Activated naive CD4-positive, alpha-beta T cell treated with anti-CD3 and anti-CD28 coated beads, Interleukin-2, amount 10 ng/mL, durations not matched to agents 7 days and 5 days (primary cell): ENCODE data around the gene FRAS1.

ENCODE experiments used
- CTCF ChIA-PET: fragments of 350-600 bp; sonication (Branson Sonifier 250); formaldehyde crosslinking; loops from one replicate; lab custom pipeline; 2021; ENCODE audit warnings: antibody characterized with exemption; lab: Charles Lee
- DNase-seq: peaks from one replicate; pipeline ENCODE4 v3.0.0-alpha.2; 2020
- H3K27ac Mint-ChIP-seq: one replicate; pipeline ENCODE4 v1.8.0; 2021; ENCODE audit warnings: mild to moderate bottlenecking, moderate library complexity, mixed read lengths
- H3K27me3 Mint-ChIP-seq: one replicate; pipeline ENCODE4 v1.8.0; 2021; ENCODE audit warnings: mild to moderate bottlenecking, mixed read lengths
- H3K36me3 Mint-ChIP-seq: one replicate; pipeline ENCODE4 v1.8.0; 2021; ENCODE audit warnings: mixed read lengths
- H3K4me1 Mint-ChIP-seq: one replicate; pipeline ENCODE4 v1.8.0; 2021; ENCODE audit warnings: mixed read lengths
- H3K4me3 Mint-ChIP-seq: one replicate; pipeline ENCODE4 v1.8.0; 2021; ENCODE audit warnings: mild to moderate bottlenecking, moderate library complexity, mixed read lengths
- H3K9me3 Mint-ChIP-seq: one replicate; pipeline ENCODE4 v1.8.0; 2021; ENCODE audit warnings: mixed read lengths

FRAS1 gene

GRCh38 chr4:78033861-78034260 lies 23.3 kb upstream of the FRAS1 start:
- no peak for DNase-seq
- Mint-ChIP-seq H3K4me3 (no peak overlapping the region), H3K27me3 (peaks cover 12% of the 10 kb centered on the region), H3K9me3 (no peaks in the 10 kb centered on the region), H3K4me1 (no peaks in the 10 kb centered on the region), H3K36me3 (no peaks in the 10 kb centered on the region), H3K27ac (no peak overlapping the region)
- CTCF ChIA-PET: no interaction called here

GRCh38 chr4:78038704-78039103 lies 18.4 kb upstream of the FRAS1 start:
- Mint-ChIP-seq H3K4me1 (no peaks in the 10 kb centered on the region), H3K36me3 (no peaks in the 10 kb centered on the region), H3K4me3 (no peak overlapping the region), H3K27ac (no peak overlapping the region), H3K9me3 (no peaks in the 10 kb centered on the region), H3K27me3 (peaks cover 12% of the 10 kb centered on the region)
- DNase-seq: no peak
- CTCF ChIA-PET: no interaction called here

GRCh38 chr4:78039678-78040077 lies 17.4 kb upstream of the FRAS1 start:
- no peaks in the 10 kb centered on the region for H3K36me3 Mint-ChIP-seq
- H3K4me1 Mint-ChIP-seq: no peaks in the 10 kb centered on the region
- no peak overlapping the region for H3K4me3 Mint-ChIP-seq
- H3K27me3 Mint-ChIP-seq: peaks cover 14% of the 10 kb centered on the region
- H3K27ac Mint-ChIP-seq: no peak overlapping the region
- no peaks in the 10 kb centered on the region for H3K9me3 Mint-ChIP-seq
- no peak for DNase-seq
- CTCF ChIA-PET: interaction anchor here (0.9 kb wide), 1 partner anchor 20 kb away, joined by 3 read pairs; no protein-coding TSS in a partner anchor

- Mint-ChIP-seq H3K27ac (no peak overlapping the region), H3K4me3 (no peak overlapping the region), H3K9me3 (no peaks in the 10 kb centered on the region), H3K36me3 (no peaks in the 10 kb centered on the region), H3K4me1 (no peaks in the 10 kb centered on the region), H3K27me3 (peaks cover 6% of the 10 kb centered on the region)
- no peak for DNase-seq
- CTCF ChIA-PET: no interaction called here
Measured at GRCh38 chr4:78040431-78040830, 16.7 kb upstream of the FRAS1 start.

- Mint-ChIP-seq H3K27ac (no peak overlapping the region), H3K27me3 (peaks cover 5% of the 10 kb centered on the region), H3K4me3 (no peak overlapping the region), H3K4me1 (no peaks in the 10 kb centered on the region), H3K36me3 (no peaks in the 10 kb centered on the region), H3K9me3 (no peaks in the 10 kb centered on the region)
- CTCF ChIA-PET: interaction anchor here (2.2 kb wide), 1 partner anchor 12 kb away, joined by 4 read pairs; no protein-coding TSS in a partner anchor
- DNase-seq: no peak
Measured at GRCh38 chr4:78047366-78047765, 9.8 kb upstream of the FRAS1 start.

GRCh38 chr4:78056265-78057129 lies 626 bp upstream of the FRAS1 start:
- Mint-ChIP-seq H3K27ac (no peak overlapping the region), H3K9me3 (no peaks in the 10 kb centered on the region), H3K27me3 (peaks cover 66% of the 10 kb centered on the region), H3K4me1 (peaks cover 30% of the 10 kb centered on the region), H3K36me3 (peaks cover 1% of the 10 kb centered on the region), H3K4me3 (peak overlapping the region; percentile 74)
- DNase-seq: peak; percentile 56
- CTCF ChIA-PET: interaction anchor here (0.8 kb wide), 1 partner anchor 201 kb away, joined by 3 read pairs; no protein-coding TSS in a partner anchor

GRCh38 chr4:78057600-78058550 lies 752 bp downstream of the FRAS1 start:
- Mint-ChIP-seq H3K4me1 (peaks cover 30% of the 10 kb centered on the region), H3K36me3 (peaks cover 1% of the 10 kb centered on the region), H3K27ac (peak overlapping the region; percentile 57), H3K9me3 (no peaks in the 10 kb centered on the region), H3K27me3 (peaks cover 69% of the 10 kb centered on the region), H3K4me3 (peak overlapping the region; percentile 74)
- CTCF ChIA-PET: interaction anchor here (0.8 to 1.5 kb wide), 2 partner anchors 203 to 360 kb away, joined by 3 read pairs; no protein-coding TSS in a partner anchor
- DNase-seq: peak; percentile 46

GRCh38 chr4:78058591-78059523 lies 1.7 kb downstream of the FRAS1 start:
- peaks cover 30% of the 10 kb centered on the region for H3K4me1 Mint-ChIP-seq
- H3K9me3 Mint-ChIP-seq: no peaks in the 10 kb centered on the region
- peaks cover 1% of the 10 kb centered on the region for H3K36me3 Mint-ChIP-seq
- peak overlapping the region; percentile 74 for H3K4me3 Mint-ChIP-seq
- no peak for DNase-seq
- H3K27ac Mint-ChIP-seq: no peak overlapping the region
- H3K27me3 Mint-ChIP-seq: peaks cover 69% of the 10 kb centered on the region
- CTCF ChIA-PET: interaction anchor here (0.7 to 2.5 kb wide), 16 partner anchors 8 to 808 kb away, joined by 3 to 7 read pairs (median 4); no protein-coding TSS in a partner anchor

- no peaks in the 10 kb centered on the region for H3K9me3 Mint-ChIP-seq
- peaks cover 68% of the 10 kb centered on the region for H3K27me3 Mint-ChIP-seq
- H3K4me1 Mint-ChIP-seq: peaks cover 30% of the 10 kb centered on the region
- DNase-seq: peak; percentile 38
- H3K27ac Mint-ChIP-seq: no peak overlapping the region
- H3K36me3 Mint-ChIP-seq: peaks cover 1% of the 10 kb centered on the region
- CTCF ChIA-PET: interaction anchor here (0.7 to 2.5 kb wide), 16 partner anchors 9 to 807 kb away, joined by 3 to 7 read pairs (median 4); no protein-coding TSS in a partner anchor
- H3K4me3 Mint-ChIP-seq: peak overlapping the region; percentile 56
Measured at GRCh38 chr4:78059524-78059889, 2.4 kb downstream of the FRAS1 start.

GRCh38 chr4:78059938-78060337 lies 2.8 kb downstream of the FRAS1 start:
- H3K9me3 Mint-ChIP-seq: no peaks in the 10 kb centered on the region
- CTCF ChIA-PET: interaction anchor here (0.7 to 2.5 kb wide), 17 partner anchors 9 to 807 kb away, joined by 3 to 7 read pairs (median 3); no protein-coding TSS in a partner anchor
- no peak overlapping the region for H3K4me3 Mint-ChIP-seq
- H3K27ac Mint-ChIP-seq: no peak overlapping the region
- peaks cover 64% of the 10 kb centered on the region for H3K27me3 Mint-ChIP-seq
- no peak for DNase-seq
- H3K36me3 Mint-ChIP-seq: peaks cover 1% of the 10 kb centered on the region
- peaks cover 30% of the 10 kb centered on the region for H3K4me1 Mint-ChIP-seq

GRCh38 chr4:78061939-78062570 lies 4.9 kb downstream of the FRAS1 start:
- Mint-ChIP-seq H3K27me3 (peaks cover 43% of the 10 kb centered on the region), H3K9me3 (no peaks in the 10 kb centered on the region), H3K4me1 (peaks cover 22% of the 10 kb centered on the region), H3K27ac (no peak overlapping the region), H3K36me3 (peaks cover 1% of the 10 kb centered on the region), H3K4me3 (no peak overlapping the region)
- CTCF ChIA-PET: no interaction called here
- DNase-seq: no peak

GRCh38 chr4:78065508-78066192 lies 8.5 kb downstream of the FRAS1 start:
- Mint-ChIP-seq H3K4me3 (no peak overlapping the region), H3K27ac (no peak overlapping the region), H3K4me1 (no peaks in the 10 kb centered on the region), H3K36me3 (no peaks in the 10 kb centered on the region), H3K9me3 (no peaks in the 10 kb centered on the region), H3K27me3 (peaks cover 27% of the 10 kb centered on the region)
- DNase-seq: no peak
- CTCF ChIA-PET: no interaction called here
